Hepatocyte (in vitro differentiated cells): Measurements from ENCODE around the gene DNAJC15. TPM values are rescaled to one million over a fixed set of nuclear protein-coding genes. Genes with fewer than 3 reads are reported as not detected.

Source experiments
- DNase-seq: peaks from one replicate; pipeline ENCODE4 v3.0.0-alpha.2; 2016; ENCODE audit warnings: low spot score
- H2AFZ ChIP-seq: fragments of 200-600 bp; sonication (generic); 2 replicates; pipeline ENCODE4 v1.6.0; 2016; ENCODE audit warnings: antibody characterized with exemption, mild to moderate bottlenecking
- H3K27ac ChIP-seq: fragments of 200-600 bp; sonication (generic); 2 replicates; pipeline ENCODE4 v1.5.1; 2016; ENCODE audit warnings: mild to moderate bottlenecking
- H3K27me3 ChIP-seq: fragments of 200-600 bp; sonication (generic); 2 replicates; pipeline ENCODE4 v1.6.1; 2016
- H3K36me3 ChIP-seq: fragments of 200-600 bp; sonication (generic); replicated peaks from 2 replicates; pipeline ENCODE4 v1.5.1; 2016; ENCODE audit warnings: low read depth; ENCODE audit not compliant: insufficient read depth
- H3K4me1 ChIP-seq: fragments of 200-600 bp; sonication (generic); 2 replicates; pipeline ENCODE4 v1.5.1; 2016; ENCODE audit warnings: mild to moderate bottlenecking, moderate library complexity; ENCODE audit not compliant: insufficient read depth
- H3K4me2 ChIP-seq: fragments of 200-600 bp; sonication (generic); 2 replicates; pipeline ENCODE4 v1.6.0; 2016
- H3K4me3 ChIP-seq: fragments of 200-600 bp; sonication (generic); 2 replicates; pipeline ENCODE4 v1.5.1; 2016; ENCODE audit warnings: mild to moderate bottlenecking
- H3K79me2 ChIP-seq: fragments of 200-600 bp; sonication (generic); 2 replicates; pipeline ENCODE4 v1.6.0; 2017; ENCODE audit warnings: mild to moderate bottlenecking
- H3K9me2 ChIP-seq: fragments of 200-600 bp; sonication (generic); replicated peaks from 2 replicates; pipeline ENCODE4 v1.6.0; 2017; ENCODE audit warnings: mild to moderate bottlenecking; ENCODE audit not compliant: insufficient read depth
- H3K9me3 ChIP-seq: fragments of 200-600 bp; sonication (generic); 2 replicates; pipeline ENCODE4 v1.5.1; 2016; ENCODE audit warnings: low read depth, mild to moderate bottlenecking
- H4K20me1 ChIP-seq: fragments of 200-600 bp; sonication (generic); 2 replicates; pipeline ENCODE4 v1.6.0; 2016; ENCODE audit warnings: mild to moderate bottlenecking; ENCODE audit not compliant: insufficient read depth, poor library complexity, severe bottlenecking
- CTCF ChIP-seq: fragments of 200-600 bp; sonication (generic); IDR thresholded peaks from 2 replicates; pipeline ENCODE4 v1.5.1; 2016; ENCODE audit warnings: antibody characterized with exemption, mild to moderate bottlenecking; ENCODE audit not compliant: poor library complexity
- EZH2 ChIP-seq: fragments of 200-600 bp; sonication (generic); IDR thresholded peaks from 2 replicates; pipeline ENCODE4 v1.6.1; 2016; ENCODE audit warnings: antibody characterized with exemption, mild to moderate bottlenecking, borderline replicate concordance
- EZH2phosphoT487 ChIP-seq: fragments of 200-600 bp; sonication (generic); IDR thresholded peaks from one replicate; pipeline ENCODE4 v1.6.1; 2018; ENCODE audit warnings: antibody characterized with exemption, mild to moderate bottlenecking, low read depth, moderate library complexity; ENCODE audit not compliant: unreplicated experiment, severe bottlenecking
- WGBS: methylation state at CpG from one replicate; pipeline ENCODE4 v1.1.6; 2016; ENCODE audit warnings: low lambda C conversion rate; ENCODE audit errors: missing lambda C conversion rate; 5-methylcytosine and 5-hydroxymethylcytosine counted together
- polyA plus RNA-seq: library from polyadenylated mRNA; unstranded; fragments of >200 nt; fragmentation: Nextera tagmentation; extraction: Ambion mirVana; gene quantifications from 2 replicates; pipeline ENCODE4 v1.2.1, GENCODE V29; 2016
- total RNA-seq: library from RNA; depleted of rRNA; stranded (reverse); fragments of >200 nt; gene quantifications from 2 replicates; pipeline ENCODE4 v1.2.3, GENCODE V29; 2014

DNAJC15 gene
- total and polyA plus RNA-seq, 2 experiments from 2014 or later: 3.5 to 10.6 TPM

- 55% methylated on average over 3 of the region's 3 CpGs for WGBS
- no peaks in the 10 kb centered on the region for H4K20me1 ChIP-seq
- no peaks in the 10 kb centered on the region for H3K36me3 ChIP-seq
These were observed 106.2 kb downstream of the DNAJC15 start for GRCh38 chr13:43129511-43130110.

GRCh38 chr13:43132257-43132656, 108.9 kb downstream of the DNAJC15 start:
- Histone ChIP-seq H3K4me2 (no peak overlapping the region), H3K27ac (no peak overlapping the region), H4K20me1 (no peaks in the 10 kb centered on the region), H3K4me3 (no peak overlapping the region), H3K79me2 (no peaks in the 10 kb centered on the region), H3K27me3 (no peaks in the 10 kb centered on the region), H3K36me3 (no peaks in the 10 kb centered on the region), H3K9me3 (no peaks in the 10 kb centered on the region), H3K9me2 (no peaks in the 10 kb centered on the region), H3K4me1 (peaks cover 16% of the 10 kb centered on the region), H2AFZ (no peak overlapping the region)
- 31% methylated on average over 4 of the region's 4 CpGs for WGBS
- TF ChIP-seq CTCF (peak; percentile 46), EZH2 (no peak), EZH2phosphoT487 (no peak)
- DNase-seq: peak; percentile 69

More at GRCh38 chr13:43129511-43130110, 106.2 kb downstream of the DNAJC15 start:
- H3K27me3 ChIP-seq: no peaks in the 10 kb centered on the region
- H3K9me3 ChIP-seq: no peaks in the 10 kb centered on the region
- DNase-seq: no peak
- H3K4me2 ChIP-seq: peak overlapping the region; percentile 63
- no peak overlapping the region for H2AFZ ChIP-seq
- no peaks in the 10 kb centered on the region for H3K79me2 ChIP-seq
- H3K4me1 ChIP-seq: peaks cover 16% of the 10 kb centered on the region
- no peak for TF ChIP-seq EZH2
- no peak for TF ChIP-seq CTCF
- TF ChIP-seq EZH2phosphoT487: no peak
- H3K27ac ChIP-seq: no peak overlapping the region
- no peaks in the 10 kb centered on the region for H3K9me2 ChIP-seq
- H3K4me3 ChIP-seq: no peak overlapping the region

DNA sequence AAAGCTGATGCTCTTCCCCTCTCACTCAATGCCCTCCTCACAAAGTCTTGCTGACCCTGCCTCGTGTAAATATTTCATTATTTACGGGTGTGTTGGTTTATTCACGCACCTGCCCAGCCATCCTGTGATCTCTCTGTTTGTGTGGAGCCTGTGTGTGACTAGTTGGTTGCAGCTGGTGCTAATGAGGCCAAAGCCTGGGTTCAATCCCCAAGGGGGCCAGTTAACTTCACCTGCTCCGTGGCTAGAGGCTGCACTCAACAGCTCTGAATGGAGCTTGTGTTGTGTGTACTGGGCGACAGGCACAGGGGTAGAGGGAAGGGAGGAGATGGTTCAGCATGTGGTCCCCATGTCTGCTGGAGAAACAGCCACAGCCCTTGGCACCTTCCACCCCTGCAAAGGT, 109.5 kb downstream of the DNAJC15 start:
- Histone ChIP-seq H4K20me1 (no peaks in the 10 kb centered on the region), H3K9me2 (no peaks in the 10 kb centered on the region), H3K4me1 (peaks cover 9% of the 10 kb centered on the region), H3K4me2 (no peak overlapping the region), H3K79me2 (no peaks in the 10 kb centered on the region), H3K36me3 (no peaks in the 10 kb centered on the region), H3K27me3 (no peaks in the 10 kb centered on the region), H2AFZ (no peak overlapping the region), H3K27ac (no peak overlapping the region), H3K9me3 (no peaks in the 10 kb centered on the region), H3K4me3 (no peak overlapping the region)
- 73% methylated on average over 5 of the region's 5 CpGs for WGBS
- DNase-seq: no peak
- TF ChIP-seq EZH2 (no peak), EZH2phosphoT487 (no peak), CTCF (no peak)
